AG04450 (cell line): Measurements from ENCODE around the gene HERC3. TPM values are rescaled to one million over a fixed set of nuclear protein-coding genes. Genes with fewer than 3 reads are reported as not detected.

Experiments
- CTCF ChIA-PET: fragments of 300-600, 350-600 bp; formaldehyde crosslinking; extraction: SDS; loops from one replicate; lab custom pipeline; 2022; ENCODE audit warnings: antibody characterized with exemption, inconsistent platforms; lab: Charles Lee
- POLR2A ChIA-PET: fragments of 350-600 bp; formaldehyde crosslinking; extraction: SDS; loops from one replicate; lab custom pipeline; 2021; ENCODE audit warnings: antibody characterized with exemption, inconsistent platforms; lab: Yijun Ruan, JAX
- DNase-seq: peaks from one replicate; pipeline ENCODE4 v3.0.0-alpha.2; 2011; ENCODE audit warnings: low read depth, low spot score
- H3K27ac ChIP-seq: one replicate; pipeline ENCODE4 v1.5.1; 2012; ENCODE audit warnings: low read depth, low read length, control low read depth
- H3K27me3 ChIP-seq: one replicate; pipeline ENCODE4 v1.6.0; 2012; ENCODE audit warnings: low read length; ENCODE audit not compliant: control insufficient read depth, insufficient read depth
- H3K4me3 ChIP-seq: 2 replicates; pipeline ENCODE4 v1.5.1; 2011; ENCODE audit warnings: mild to moderate bottlenecking, low read depth, low read length, control low read depth
- H3K9me3 ChIP-seq: 2 replicates; pipeline ENCODE4 v1.5.1; 2012; ENCODE audit warnings: low read length; ENCODE audit not compliant: control insufficient read depth, insufficient read depth
- CTCF ChIP-seq: IDR thresholded peaks from 2 replicates; pipeline ENCODE4 v1.5.1; 2011; ENCODE audit warnings: low read depth, low read length, control low read depth, inconsistent platforms
- polyA plus RNA-seq: library from polyadenylated mRNA; depleted of rRNA; stranded (reverse); fragments of >200 nt; gene quantifications from 2 replicates; pipeline ENCODE4 v1.2.3, GENCODE V29; 2011

HERC3 gene
- polyA plus RNA-seq, 1 experiment, result 10.3 TPM

- DNase-seq, result no peak
- Histone ChIP-seq H3K4me3 (no peak overlapping the region), H3K27me3 (no peaks in the 10 kb centered on the region), H3K9me3 (no peaks in the 10 kb centered on the region), H3K27ac (no peak overlapping the region)
- ChIA-PET POLR2A (no interaction called here), CTCF (interaction anchor here (1.4 to 1.6 kb wide), 2 partner anchors 24 to 61 kb away, joined by 3 to 5 read pairs; no protein-coding TSS in a partner anchor)
- no peak for TF ChIP-seq CTCF
These were observed 5.8 kb downstream of the HERC3 start for GRCh38 chr4:88597970-88598660.

- Histone ChIP-seq H3K4me3 (no peak overlapping the region), H3K27ac (peak overlapping the region; percentile 74), H3K27me3 (no peaks in the 10 kb centered on the region), H3K9me3 (no peaks in the 10 kb centered on the region; the same call in 1 of the 2 replicates)
- TF ChIP-seq CTCF, result no peak
- ChIA-PET CTCF (interaction anchor here (1.0 to 1.6 kb wide), 2 partner anchors 60 kb away, joined by 3 to 5 read pairs; no protein-coding TSS in a partner anchor), POLR2A (no interaction called here)
- no peak for DNase-seq
These were observed 7.0 kb downstream of the HERC3 start for GRCh38 chr4:88599298-88599697.

GRCh38 chr4:88599714-88600113, 7.4 kb downstream of the HERC3 start:
- TF ChIP-seq CTCF, result no peak
- H3K9me3 ChIP-seq, result no peaks in the 10 kb centered on the region; the same call in 1 of the 2 replicates
- peak overlapping the region; percentile 74 for H3K27ac ChIP-seq
- POLR2A ChIA-PET, result no interaction called here
- no peak for DNase-seq
- CTCF ChIA-PET, result interaction anchor here (1.0 kb wide), 1 partner anchor 60 kb away, joined by 3 read pairs; no protein-coding TSS in a partner anchor
- no peaks in the 10 kb centered on the region for H3K27me3 ChIP-seq
- H3K4me3 ChIP-seq, result peak overlapping the region; percentile 27

GRCh38 chr4:88600176-88600838, 8.0 kb downstream of the HERC3 start:
- H3K4me3 ChIP-seq, result peak overlapping the region; percentile 27; the same call in 1 of the 2 replicates
- H3K27me3 ChIP-seq, result no peaks in the 10 kb centered on the region
- ChIA-PET POLR2A (interaction anchor here (1.0 kb wide), 1 partner anchor 9 kb away, joined by 4 read pairs; no protein-coding TSS in a partner anchor), CTCF (interaction anchor here (1.0 kb wide), 1 partner anchor 61 kb away, joined by 3 read pairs; no protein-coding TSS in a partner anchor)
- no peaks in the 10 kb centered on the region; the same call in 1 of the 2 replicates for H3K9me3 ChIP-seq
- peak; percentile 64 for DNase-seq
- peak overlapping the region; percentile 74 for H3K27ac ChIP-seq
- no peak for TF ChIP-seq CTCF
